Measurements from ENCODE around the gene GNL3.

Gene GNL3

DNA sequence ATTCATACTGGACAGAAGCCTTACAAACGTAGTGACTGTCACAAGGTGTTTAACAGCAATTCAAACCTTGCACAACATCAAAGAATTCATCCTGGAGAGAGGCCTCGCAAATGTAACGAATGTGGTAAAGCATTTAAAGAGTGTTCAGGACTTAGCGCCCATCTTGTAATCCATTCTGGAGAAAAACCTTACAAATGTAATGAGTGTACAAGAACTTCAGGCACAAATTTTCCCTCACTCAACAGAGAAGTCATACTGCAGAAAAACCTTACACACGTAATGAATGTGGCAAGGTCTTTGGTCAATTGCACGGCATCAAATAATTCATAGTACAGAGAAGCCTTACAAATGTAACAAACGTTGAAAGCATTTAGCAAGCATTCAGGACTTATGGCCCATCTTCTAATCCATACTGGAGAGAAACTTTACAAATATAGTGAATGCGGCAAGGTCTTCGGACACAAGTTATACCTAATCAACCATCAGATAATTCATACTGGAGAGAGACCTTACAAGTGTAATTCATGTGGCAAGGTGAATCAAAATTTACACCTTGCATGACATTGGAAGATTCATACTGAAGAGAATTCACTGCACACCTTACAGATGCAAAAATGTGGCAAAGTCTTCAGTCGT, 47.5 kb downstream of the GNL3 start:
- no peak overlapping the region for H3K4me3 ChIP-seq (ENCODE audit: low read length)
- DNase-seq (ENCODE audit: low read depth) = no peak
- TF ChIP-seq, protein P1, sequence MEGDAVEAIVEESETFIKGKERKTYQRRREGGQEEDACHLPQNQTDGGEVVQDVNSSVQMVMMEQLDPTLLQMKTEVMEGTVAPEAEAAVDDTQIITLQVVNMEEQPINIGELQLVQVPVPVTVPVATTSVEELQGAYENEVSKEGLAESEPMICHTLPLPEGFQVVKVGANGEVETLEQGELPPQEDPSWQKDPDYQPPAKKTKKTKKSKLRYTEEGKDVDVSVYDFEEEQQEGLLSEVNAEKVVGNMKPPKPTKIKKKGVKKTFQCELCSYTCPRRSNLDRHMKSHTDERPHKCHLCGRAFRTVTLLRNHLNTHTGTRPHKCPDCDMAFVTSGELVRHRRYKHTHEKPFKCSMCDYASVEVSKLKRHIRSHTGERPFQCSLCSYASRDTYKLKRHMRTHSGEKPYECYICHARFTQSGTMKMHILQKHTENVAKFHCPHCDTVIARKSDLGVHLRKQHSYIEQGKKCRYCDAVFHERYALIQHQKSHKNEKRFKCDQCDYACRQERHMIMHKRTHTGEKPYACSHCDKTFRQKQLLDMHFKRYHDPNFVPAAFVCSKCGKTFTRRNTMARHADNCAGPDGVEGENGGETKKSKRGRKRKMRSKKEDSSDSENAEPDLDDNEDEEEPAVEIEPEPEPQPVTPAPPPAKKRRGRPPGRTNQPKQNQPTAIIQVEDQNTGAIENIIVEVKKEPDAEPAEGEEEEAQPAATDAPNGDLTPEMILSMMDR (conservative IDR thresholded peaks at IDR 0.05; ENCODE audit: low read length) = no peak

DNA sequence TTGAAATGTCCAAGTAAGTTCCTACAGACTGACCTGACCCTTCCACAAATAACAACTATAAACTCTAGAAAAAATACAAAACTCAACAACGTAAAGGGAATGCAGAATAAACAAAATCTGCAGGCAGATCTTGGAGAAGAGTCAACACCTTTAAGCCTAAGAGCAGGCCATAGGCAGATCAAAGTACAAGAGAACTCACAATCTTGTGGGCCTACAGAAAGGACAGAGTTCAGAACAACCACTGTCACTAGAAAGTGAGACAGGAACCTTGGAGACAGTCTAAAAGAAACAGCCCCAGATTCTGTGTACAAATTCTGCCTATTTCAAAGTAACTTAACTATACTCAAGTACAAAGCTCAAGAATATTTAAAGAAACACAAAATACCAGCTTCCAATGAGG, 53.9 kb downstream of the GNL3 start:
- TF ChIP-seq, protein P1 (conservative IDR thresholded peaks at IDR 0.05; ENCODE audit: low read length) = no peak
- H3K4me3 ChIP-seq (ENCODE audit: low read length) = no peak overlapping the region
- no peak for DNase-seq (ENCODE audit: low read depth)

DNA sequence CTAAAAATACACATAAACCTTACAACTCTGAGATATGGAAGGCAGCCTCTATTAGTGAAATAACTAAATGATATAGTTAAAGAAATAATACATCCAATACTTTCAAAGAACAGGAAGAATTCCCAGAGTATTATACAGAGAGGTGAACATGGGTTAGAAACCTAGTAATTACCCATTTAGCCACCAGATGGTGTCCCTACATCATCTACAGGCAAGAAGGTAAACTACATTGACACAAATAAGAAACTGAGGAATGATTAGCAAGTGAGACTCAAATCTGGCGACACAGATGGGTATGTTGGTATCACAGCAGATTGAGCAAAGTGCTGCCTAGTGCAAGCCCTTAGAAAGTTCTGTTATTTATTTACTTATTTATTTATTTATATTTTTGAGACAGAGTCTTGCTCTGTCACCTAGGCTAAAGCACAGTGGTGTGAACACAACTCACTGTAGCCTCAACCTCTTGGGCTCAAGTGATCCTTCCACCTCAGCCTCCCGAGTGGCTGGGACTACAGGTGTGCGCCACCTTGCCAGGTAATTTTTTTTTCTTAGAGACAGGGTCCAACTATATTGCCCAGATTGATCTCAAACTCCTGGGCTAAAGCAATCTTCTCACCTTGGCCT, 56.7 kb downstream of the GNL3 start:
- TF ChIP-seq, protein P1 (conservative IDR thresholded peaks at IDR 0.05; ENCODE audit: low read length) = peak; percentile 73
- H3K4me3 ChIP-seq (ENCODE audit: low read length) = no peak overlapping the region
- peak; percentile 38 for DNase-seq (ENCODE audit: low read depth)

DNA sequence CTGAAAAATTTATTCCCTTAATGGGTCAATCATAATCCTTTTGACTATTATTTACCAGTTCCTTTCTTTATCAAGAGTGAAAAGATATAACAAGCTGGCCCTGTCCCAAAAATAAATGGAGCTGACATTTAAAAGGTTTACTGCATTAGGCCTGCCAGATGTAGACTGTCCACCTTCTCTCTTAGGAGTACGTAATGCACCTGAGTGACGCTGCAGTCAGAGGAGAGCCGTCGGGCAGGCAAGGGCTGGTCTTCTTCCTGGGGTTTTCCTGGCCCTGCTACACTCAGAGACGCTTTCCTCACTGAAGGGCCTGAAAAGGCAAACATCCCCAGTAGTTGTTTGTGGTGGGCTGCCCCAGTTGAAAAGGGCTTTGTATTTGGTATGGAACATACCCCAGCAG, 57.3 kb downstream of the GNL3 start:
- no peak for DNase-seq (ENCODE audit: low read depth)
- no peak overlapping the region for H3K4me3 ChIP-seq (ENCODE audit: low read length)
- TF ChIP-seq, protein P1 (conservative IDR thresholded peaks at IDR 0.05; ENCODE audit: low read length) = no peak

DNA sequence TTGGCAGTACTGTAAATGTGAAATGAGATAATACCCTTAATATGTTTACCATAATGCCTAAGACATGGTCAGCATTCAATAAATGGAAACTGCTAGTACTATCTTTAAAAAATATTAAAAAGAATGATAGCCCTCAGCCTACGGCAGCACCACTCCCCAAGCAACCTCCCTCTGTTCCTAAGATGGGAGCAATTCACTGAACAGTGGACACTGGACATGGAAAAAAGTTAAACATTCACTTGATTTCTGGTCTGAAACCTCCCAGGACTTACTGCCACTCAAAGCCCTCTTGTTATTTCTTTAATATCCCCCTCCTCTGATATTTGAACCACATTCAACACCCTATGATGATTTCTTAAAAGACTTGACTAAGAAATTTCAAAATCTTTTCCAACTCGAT, 57.9 kb downstream of the GNL3 start:
- TF ChIP-seq, protein P1 (conservative IDR thresholded peaks at IDR 0.05; ENCODE audit: low read length) = no peak
- DNase-seq (ENCODE audit: low read depth) = no peak
- no peak overlapping the region for H3K4me3 ChIP-seq (ENCODE audit: low read length)

Data from AG10803 (cell line).